Lung (tissue), 12 donors: ENCODE results near the gene OR10AD1. TPM values are rescaled to one million over a fixed set of nuclear protein-coding genes. Genes with fewer than 3 reads are reported as not detected.

Source experiments
- ATAC-seq: fragments of 200-7000 bp; cut with Tn5 transposase; one replicate; pipeline ENCODE4 v1.9.1; 2020; ENCODE audit warnings: moderate number of reproducible peaks; ENCODE audit not compliant: insufficient read depth, low FRiP score
- DNase-seq, 3 donors: peaks; one replicate each; pipeline ENCODE4 v3.0.0-alpha.2; 2013 to 2017
- H3K27ac ChIP-seq, 2 donors: one replicate each; pipeline ENCODE4 v1.5.1; 2013; ENCODE audit warnings: mild to moderate bottlenecking in 2 of 2, moderate library complexity in 2 of 2, control low read depth in 1 of 2, inconsistent platforms in 1 of 2, low read depth in 1 of 2, low read length in 1 of 2
- H3K27me3 ChIP-seq, 3 donors: one replicate each; pipeline ENCODE4 v1.5.1; 2013; ENCODE audit warnings: low read length in 2 of 3; ENCODE audit not compliant: control insufficient read depth in 3 of 3, insufficient read depth in 3 of 3
- H3K36me3 ChIP-seq, 4 donors: one replicate each; pipeline ENCODE4 v1.5.1; 2013; ENCODE audit warnings: low read length in 4 of 4, mild to moderate bottlenecking in 1 of 4, moderate library complexity in 1 of 4; ENCODE audit not compliant: control insufficient read depth in 4 of 4, insufficient read depth in 4 of 4
- H3K4me1 ChIP-seq, 5 donors: one replicate each; pipeline ENCODE4 v1.5.1; 2013; ENCODE audit warnings: low read length in 5 of 5, mild to moderate bottlenecking in 2 of 5, moderate library complexity in 1 of 5; ENCODE audit not compliant: control insufficient read depth in 5 of 5, insufficient read depth in 5 of 5
- H3K4me3 ChIP-seq: one replicate; pipeline ENCODE4 v1.5.1; 2013; ENCODE audit warnings: mild to moderate bottlenecking, control low read depth, moderate library complexity
- H3K9ac ChIP-seq, 2 donors: one replicate each; pipeline ENCODE4 v1.5.1; 2013; ENCODE audit warnings: low read length in 2 of 2, control low read depth in 1 of 2; ENCODE audit not compliant: insufficient read depth in 1 of 2
- H3K9me3 ChIP-seq, 4 donors: one replicate each; pipeline ENCODE4 v1.5.1; 2013; ENCODE audit warnings: low read length in 3 of 4, mild to moderate bottlenecking in 1 of 4, moderate library complexity in 1 of 4; ENCODE audit not compliant: control insufficient read depth in 4 of 4, insufficient read depth in 3 of 4
- WGBS, 2 donors: extraction: QIAGEN DNeasy Blood & Tissue Kit; methylation state at CpG; one replicate each; pipeline ENCODE4 v1.1.7; 2013; 5-methylcytosine and 5-hydroxymethylcytosine counted together
- polyA plus RNA-seq, 2 donors: library from polyadenylated mRNA; stranded (reverse); fragments of 200-250 nt; gene quantifications; one replicate each; pipeline ENCODE4 v1.2.1, GENCODE V29; 2013
- total RNA-seq, 2 donors: library from RNA; depleted of rRNA in 1 of 2; stranded (reverse); fragments of >200 nt in 1 of 2; gene quantifications; one replicate each; pipeline ENCODE4 v1.2.1, GENCODE V29; 2014 to 2021
- TF ChIP-seq, protein P1 (sequence below): IDR thresholded peaks from 2 replicates; pipeline ENCODE4 v1.5.1; 2012; ENCODE audit warnings: mild to moderate bottlenecking; ENCODE audit errors: control extremely low read depth, extremely low read depth
- donor health status: control.
- donor health status: control.
- donor health status: Bipolar disorder and iron deficiency.
- donor health status: healthy.
- donor health status: DM: yes; HTN: yes; CAD: no.

OR10AD1 gene
- total and polyA plus RNA-seq, 4 donors, result not detected

DNA sequence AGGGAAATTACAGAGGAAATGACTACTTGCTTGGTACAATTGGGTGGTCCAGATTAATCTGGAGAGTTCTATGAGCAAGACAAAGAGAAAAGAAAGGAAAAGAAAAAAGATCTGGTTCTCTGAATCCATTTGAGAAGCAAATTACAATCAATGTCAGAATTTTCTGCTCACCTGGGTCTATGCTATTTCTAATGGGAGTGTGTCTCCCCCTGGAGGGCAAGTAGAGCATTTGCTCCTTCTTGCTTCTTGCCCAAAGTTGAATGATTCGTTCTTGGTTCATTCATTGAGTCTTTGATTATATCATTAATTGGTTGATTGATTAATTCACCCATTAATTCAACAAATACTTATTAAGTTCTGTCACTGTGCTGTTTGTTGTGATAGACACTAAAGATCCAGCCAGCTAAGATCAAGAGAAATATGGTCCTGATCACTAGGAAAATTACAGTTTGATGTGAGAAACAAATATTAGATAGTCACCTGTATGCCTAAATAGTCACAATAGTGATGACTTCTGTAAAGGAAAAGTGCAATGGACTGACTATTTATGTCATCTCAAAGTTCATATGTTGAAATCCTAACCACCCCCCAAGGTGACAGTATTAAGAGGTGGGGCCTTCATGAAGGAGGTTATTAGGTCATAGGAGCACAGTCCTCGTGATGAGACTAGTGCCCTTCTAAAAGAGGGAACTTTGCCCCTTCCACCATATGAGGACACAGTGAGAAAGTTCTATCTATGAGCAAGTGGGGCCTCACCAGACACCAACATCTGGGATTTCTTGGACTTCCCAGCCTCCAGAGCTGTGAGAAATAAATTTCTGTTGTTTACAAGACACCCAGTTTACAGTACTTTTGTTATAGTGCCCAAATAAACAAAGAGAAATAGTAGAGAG is 37.8 kb downstream of the OR10AD1 start:
- no peak overlapping the region for H3K27ac ChIP-seq
- TF ChIP-seq, protein P1, sequence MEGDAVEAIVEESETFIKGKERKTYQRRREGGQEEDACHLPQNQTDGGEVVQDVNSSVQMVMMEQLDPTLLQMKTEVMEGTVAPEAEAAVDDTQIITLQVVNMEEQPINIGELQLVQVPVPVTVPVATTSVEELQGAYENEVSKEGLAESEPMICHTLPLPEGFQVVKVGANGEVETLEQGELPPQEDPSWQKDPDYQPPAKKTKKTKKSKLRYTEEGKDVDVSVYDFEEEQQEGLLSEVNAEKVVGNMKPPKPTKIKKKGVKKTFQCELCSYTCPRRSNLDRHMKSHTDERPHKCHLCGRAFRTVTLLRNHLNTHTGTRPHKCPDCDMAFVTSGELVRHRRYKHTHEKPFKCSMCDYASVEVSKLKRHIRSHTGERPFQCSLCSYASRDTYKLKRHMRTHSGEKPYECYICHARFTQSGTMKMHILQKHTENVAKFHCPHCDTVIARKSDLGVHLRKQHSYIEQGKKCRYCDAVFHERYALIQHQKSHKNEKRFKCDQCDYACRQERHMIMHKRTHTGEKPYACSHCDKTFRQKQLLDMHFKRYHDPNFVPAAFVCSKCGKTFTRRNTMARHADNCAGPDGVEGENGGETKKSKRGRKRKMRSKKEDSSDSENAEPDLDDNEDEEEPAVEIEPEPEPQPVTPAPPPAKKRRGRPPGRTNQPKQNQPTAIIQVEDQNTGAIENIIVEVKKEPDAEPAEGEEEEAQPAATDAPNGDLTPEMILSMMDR, result peak; percentile 80
- DNase-seq (peak; percentile 51 to 77 (median 68)), ATAC-seq (peak; percentile 47)
- H3K9ac ChIP-seq, result no peak overlapping the region
- no peaks in the 10 kb centered on the region for H3K9me3 ChIP-seq
- H3K4me3 ChIP-seq, result no peak overlapping the region
- no peaks in the 10 kb centered on the region for H3K36me3 ChIP-seq
- H3K27me3 ChIP-seq, result no peaks in the 10 kb centered on the region
- 20 to 32% methylated on average over 2 of the region's 2 CpGs for WGBS, 2 donors
- peaks cover 0 to 5% (median 0%) of the 10 kb centered on the region in 5 donors for H3K4me1 ChIP-seq

GRCh38 chr12:48164451-48164850 is 38.6 kb downstream of the OR10AD1 start:
- H3K27ac ChIP-seq, result no peak overlapping the region
- no peak overlapping the region for H3K9ac ChIP-seq
- TF ChIP-seq, protein P1, result no peak
- no peaks in the 10 kb centered on the region for H3K27me3 ChIP-seq
- no peaks in the 10 kb centered on the region for H3K36me3 ChIP-seq
- 84 to 86% methylated on average over 2 of the region's 2 CpGs for WGBS, 2 donors
- no peak for DNase-seq
- H3K4me3 ChIP-seq, result no peak overlapping the region
- no peaks in the 10 kb centered on the region for H3K9me3 ChIP-seq
- peaks cover 0 to 5% (median 0%) of the 10 kb centered on the region in 5 donors for H3K4me1 ChIP-seq
- ATAC-seq, result no peak

DNA sequence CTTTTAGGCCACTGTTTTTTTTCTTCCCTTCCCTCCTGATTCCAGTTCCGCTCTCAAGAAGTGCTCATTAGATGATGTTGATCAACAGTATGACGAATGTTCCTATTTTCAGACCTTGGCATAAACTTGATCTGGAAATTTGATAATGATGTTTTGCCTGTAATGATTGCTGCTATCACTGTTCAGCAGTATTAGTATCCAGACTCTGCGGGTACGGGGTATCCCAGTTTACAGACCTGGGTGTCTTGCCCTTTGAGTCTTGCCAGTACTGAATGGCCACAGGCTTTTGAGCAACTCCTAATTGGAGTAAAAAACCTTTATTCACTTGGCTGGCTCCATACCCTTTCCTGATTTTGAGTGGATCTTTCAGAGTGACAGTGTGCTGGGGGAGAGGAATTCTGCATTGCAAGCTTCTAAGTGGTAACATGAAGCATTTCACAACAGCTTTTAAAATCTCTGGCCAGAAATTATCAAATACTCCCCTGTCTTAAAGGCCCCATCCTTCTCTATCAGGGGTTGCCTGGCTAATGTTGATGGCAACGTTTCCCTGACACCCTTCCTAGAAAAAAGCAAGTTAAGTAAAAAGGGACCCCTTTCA is 39.8 kb downstream of the OR10AD1 start:
- TF ChIP-seq, protein P1, result no peak
- no peak overlapping the region for H3K4me3 ChIP-seq
- DNase-seq (no peak), ATAC-seq (no peak)
- 60 to 82% methylated on average over 5 of the region's 5 CpGs for WGBS, 2 donors
- no peaks in the 10 kb centered on the region for H3K36me3 ChIP-seq
- no peaks in the 10 kb centered on the region for H3K27me3 ChIP-seq
- no peak overlapping the region for H3K27ac ChIP-seq
- H3K4me1 ChIP-seq, result peaks cover 0 to 5% (median 0%) of the 10 kb centered on the region in 5 donors
- no peak overlapping the region for H3K9ac ChIP-seq
- no peaks in the 10 kb centered on the region for H3K9me3 ChIP-seq
